ENCODE measurements around the gene E2F4. TPM values are rescaled to one million over a fixed set of nuclear protein-coding genes. Genes with fewer than 3 reads are reported as not detected.
A peak's percentile ranks its signal among the peaks of the same experiment; 100 is the strongest.

Gene E2F4
- total and polyA plus RNA-seq, 9 of the 15 experiments (the other 6 are each of a cell fraction or from before 2014, with no cell fraction given), result 9.7 to 139 (median 106) TPM

GRCh38 chr16:67185651-67186134, 6.3 kb upstream of the E2F4 start:
- ChIA-PET CTCF (ENCODE audit: low intra/inter-chr PET ratio) (interaction anchor here (0.7 to 1.3 kb wide), 4 partner anchors 27 to 168 kb away, joined by 3 to 7 read pairs (median 4); partner anchors contain the start of gene FHOD1), POLR2A (interaction anchor here (0.6 to 1.3 kb wide), 3 partner anchors 8 to 275 kb away, joined by 3 to 4 read pairs (median 4); no protein-coding TSS in a partner anchor)
- FAIRE-seq (no peak), DNase-seq (ENCODE audit: extremely low read depth in 1 of 4, low spot score in 3 of 4) (no peak), ATAC-seq (no peak)
- Histone ChIP-seq H3K9ac (ENCODE audit: insufficient read depth in 1 of 2, low read depth in 2 of 2, low read length in 2 of 2) (no peak overlapping the region), H3K4me2 (ENCODE audit: insufficient read depth, low read length) (no peak overlapping the region; the same call in 1 of the 2 replicates), H3K27me3 (ENCODE audit: control insufficient read depth in 2 of 2, insufficient read depth in 2 of 2, low read length in 2 of 2) (no peaks in the 10 kb centered on the region), H2AFZ (ENCODE audit: low read depth, low read length) (no peak overlapping the region), H3K9me3 (replicated peaks; ENCODE audit: control insufficient read depth, insufficient read depth, low read depth, low read length) (no peaks in the 10 kb centered on the region), H3K9me1 (ENCODE audit: control insufficient read depth, insufficient read depth, low read length) (no peaks in the 10 kb centered on the region), H3K36me3 (ENCODE audit: control insufficient read depth, insufficient read depth, low read length) (no peaks in the 10 kb centered on the region), H3K4me3 (no peak overlapping the region), H3K27ac (ENCODE audit: extremely low read depth, low read depth, low read length) (no peak overlapping the region), H3K4me1 (replicated peaks in 1 of 2; ENCODE audit: control insufficient read depth in 2 of 2, insufficient read depth in 2 of 2, low read length in 2 of 2) (peaks cover 25 to 47% of the 10 kb centered on the region in 2 experiments), H3K79me2 (ENCODE audit: control insufficient read depth, insufficient read depth, low read length) (peaks cover 14% of the 10 kb centered on the region), H4K20me1 (replicated peaks; ENCODE audit: control insufficient read depth, insufficient read depth, low read length) (peaks cover 11% of the 10 kb centered on the region)
- TF ChIP-seq ZBTB43 (CRISPR knock-in tag; IDR thresholded peaks at IDR 0.05) (peak; percentile 12; the same call in 1 of the 2 replicates), SRSF9 (IDR thresholded peaks at IDR 0.05; ENCODE audit: borderline replicate concordance, low read depth, low read length) (no peak), TOE1 (IDR thresholded peaks at IDR 0.05; ENCODE audit: borderline replicate concordance) (no peak), TOE1 (CRISPR knock-in tag; IDR thresholded peaks at IDR 0.05; ENCODE audit: borderline replicate concordance, low read depth) (0 out of 2 replicates have a peak, but pooled peaks have one; percentile 5), MECOM (CRISPR knock-in tag; IDR thresholded peaks at IDR 0.05) (no peak), HDAC2 (IDR thresholded peaks at IDR 0.05) (0 out of 2 replicates have a peak, but pooled peaks have one; percentile 5), ZNF740 (CRISPR knock-in tag; IDR thresholded peaks at IDR 0.05) (peak; percentile 4; the same call in 1 of the 2 replicates), ZNF740 (tag; IDR thresholded peaks at IDR 0.05) (no peak)
- TF ChIP-seq, protein P1, sequence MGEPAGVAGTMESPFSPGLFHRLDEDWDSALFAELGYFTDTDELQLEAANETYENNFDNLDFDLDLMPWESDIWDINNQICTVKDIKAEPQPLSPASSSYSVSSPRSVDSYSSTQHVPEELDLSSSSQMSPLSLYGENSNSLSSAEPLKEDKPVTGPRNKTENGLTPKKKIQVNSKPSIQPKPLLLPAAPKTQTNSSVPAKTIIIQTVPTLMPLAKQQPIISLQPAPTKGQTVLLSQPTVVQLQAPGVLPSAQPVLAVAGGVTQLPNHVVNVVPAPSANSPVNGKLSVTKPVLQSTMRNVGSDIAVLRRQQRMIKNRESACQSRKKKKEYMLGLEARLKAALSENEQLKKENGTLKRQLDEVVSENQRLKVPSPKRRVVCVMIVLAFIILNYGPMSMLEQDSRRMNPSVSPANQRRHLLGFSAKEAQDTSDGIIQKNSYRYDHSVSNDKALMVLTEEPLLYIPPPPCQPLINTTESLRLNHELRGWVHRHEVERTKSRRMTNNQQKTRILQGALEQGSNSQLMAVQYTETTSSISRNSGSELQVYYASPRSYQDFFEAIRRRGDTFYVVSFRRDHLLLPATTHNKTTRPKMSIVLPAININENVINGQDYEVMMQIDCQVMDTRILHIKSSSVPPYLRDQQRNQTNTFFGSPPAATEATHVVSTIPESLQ (CRISPR knock-in tag; IDR thresholded peaks at IDR 0.05), result 0 out of 2 replicates have a peak, but pooled peaks have one; percentile 1
- TF ChIP-seq, protein P2, sequence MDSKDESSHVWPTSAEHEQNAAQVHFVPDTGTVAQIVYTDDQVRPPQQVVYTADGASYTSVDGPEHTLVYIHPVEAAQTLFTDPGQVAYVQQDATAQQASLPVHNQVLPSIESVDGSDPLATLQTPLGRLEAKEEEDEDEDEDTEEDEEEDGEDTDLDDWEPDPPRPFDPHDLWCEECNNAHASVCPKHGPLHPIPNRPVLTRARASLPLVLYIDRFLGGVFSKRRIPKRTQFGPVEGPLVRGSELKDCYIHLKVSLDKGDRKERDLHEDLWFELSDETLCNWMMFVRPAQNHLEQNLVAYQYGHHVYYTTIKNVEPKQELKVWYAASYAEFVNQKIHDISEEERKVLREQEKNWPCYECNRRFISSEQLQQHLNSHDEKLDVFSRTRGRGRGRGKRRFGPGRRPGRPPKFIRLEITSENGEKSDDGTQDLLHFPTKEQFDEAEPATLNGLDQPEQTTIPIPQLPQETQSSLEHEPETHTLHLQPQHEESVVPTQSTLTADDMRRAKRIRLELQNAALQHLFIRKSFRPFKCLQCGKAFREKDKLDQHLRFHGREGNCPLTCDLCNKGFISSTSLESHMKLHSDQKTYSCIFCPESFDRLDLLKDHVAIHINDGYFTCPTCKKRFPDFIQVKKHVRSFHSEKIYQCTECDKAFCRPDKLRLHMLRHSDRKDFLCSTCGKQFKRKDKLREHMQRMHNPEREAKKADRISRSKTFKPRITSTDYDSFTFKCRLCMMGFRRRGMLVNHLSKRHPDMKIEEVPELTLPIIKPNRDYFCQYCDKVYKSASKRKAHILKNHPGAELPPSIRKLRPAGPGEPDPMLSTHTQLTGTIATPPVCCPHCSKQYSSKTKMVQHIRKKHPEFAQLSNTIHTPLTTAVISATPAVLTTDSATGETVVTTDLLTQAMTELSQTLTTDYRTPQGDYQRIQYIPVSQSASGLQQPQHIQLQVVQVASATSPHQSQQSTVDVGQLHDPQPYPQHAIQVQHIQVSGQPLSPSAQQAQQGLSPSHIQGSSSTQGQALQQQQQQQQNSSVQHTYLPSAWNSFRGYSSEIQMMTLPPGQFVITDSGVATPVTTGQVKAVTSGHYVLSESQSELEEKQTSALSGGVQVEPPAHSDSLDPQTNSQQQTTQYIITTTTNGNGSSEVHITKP (IDR thresholded peaks at IDR 0.05; ENCODE audit: partially characterized antibody), result peak; percentile 55
- in situ Hi-C loops (cut with MboI), result no loop called here
- no TSS peak for BruUV-seq (replicated peaks)
- intact Hi-C loops (cut with micrococcal nuclease), result loop anchor here (10.0 kb wide), 2 partner anchors 171 to 231 kb away; no protein-coding TSS in a partner anchor
- 2% methylated on average over 12 of the region's 12 CpGs for WGBS (ENCODE audit: insufficient coverage, low coverage, missing lambda C conversion rate)
